Parathyroid adenoma (tissue), 2 donors: ENCODE results near the gene GDNF.

Source experiments
- H2AFZ ChIP-seq: fragments of 300-600 bp; sonication (generic); one replicate; pipeline ENCODE4 v1.7.0; 2017; ENCODE audit warnings: antibody characterized with exemption, mild to moderate bottlenecking
- H3K27ac ChIP-seq: fragments of 300-600 bp; sonication (generic); one replicate; pipeline ENCODE4 v1.7.0; 2017
- H3K27me3 ChIP-seq: fragments of 300-600 bp; sonication (generic); one replicate; pipeline ENCODE4 v1.7.0; 2017; ENCODE audit warnings: low read length; ENCODE audit not compliant: control insufficient read depth, insufficient read depth
- H3K36me3 ChIP-seq: fragments of 300-600 bp; sonication (generic); one replicate; pipeline ENCODE4 v1.7.0; 2017; ENCODE audit warnings: low read length; ENCODE audit not compliant: control insufficient read depth, insufficient read depth
- H3K4me1 ChIP-seq: fragments of 300-600 bp; sonication (generic); one replicate; pipeline ENCODE4 v1.7.0; 2017; ENCODE audit warnings: control low read depth
- H3K4me2 ChIP-seq: fragments of 300-600 bp; sonication (generic); one replicate; pipeline ENCODE4 v1.7.0; 2017; ENCODE audit warnings: low read length
- H3K4me3 ChIP-seq: fragments of 300-600 bp; sonication (generic); one replicate; pipeline ENCODE4 v1.7.0; 2017; ENCODE audit warnings: low read depth, low read length
- H3K79me2 ChIP-seq: fragments of 300-600 bp; sonication (generic); one replicate; pipeline ENCODE4 v1.7.0; 2017; ENCODE audit warnings: control low read depth
- H3K9ac ChIP-seq: fragments of 300-600 bp; sonication (generic); one replicate; pipeline ENCODE4 v1.7.0; 2017; ENCODE audit warnings: mild to moderate bottlenecking
- H3K9me3 ChIP-seq: fragments of 300-600 bp; sonication (generic); one replicate; pipeline ENCODE4 v1.7.0; 2017; ENCODE audit warnings: low read length; ENCODE audit not compliant: control insufficient read depth
- TF ChIP-seq, protein P1 (sequence below): fragments of 300-600 bp; sonication (generic); IDR thresholded peaks from one replicate; pipeline ENCODE4 v1.7.0; 2017; ENCODE audit warnings: antibody characterized with exemption, mild to moderate bottlenecking
- donor health status: primary hyperparathyroidism.

The GDNF gene

GRCh38 chr5:37831821-37832534 is 7.9 kb downstream of the GDNF start:
- TF ChIP-seq, protein P1, sequence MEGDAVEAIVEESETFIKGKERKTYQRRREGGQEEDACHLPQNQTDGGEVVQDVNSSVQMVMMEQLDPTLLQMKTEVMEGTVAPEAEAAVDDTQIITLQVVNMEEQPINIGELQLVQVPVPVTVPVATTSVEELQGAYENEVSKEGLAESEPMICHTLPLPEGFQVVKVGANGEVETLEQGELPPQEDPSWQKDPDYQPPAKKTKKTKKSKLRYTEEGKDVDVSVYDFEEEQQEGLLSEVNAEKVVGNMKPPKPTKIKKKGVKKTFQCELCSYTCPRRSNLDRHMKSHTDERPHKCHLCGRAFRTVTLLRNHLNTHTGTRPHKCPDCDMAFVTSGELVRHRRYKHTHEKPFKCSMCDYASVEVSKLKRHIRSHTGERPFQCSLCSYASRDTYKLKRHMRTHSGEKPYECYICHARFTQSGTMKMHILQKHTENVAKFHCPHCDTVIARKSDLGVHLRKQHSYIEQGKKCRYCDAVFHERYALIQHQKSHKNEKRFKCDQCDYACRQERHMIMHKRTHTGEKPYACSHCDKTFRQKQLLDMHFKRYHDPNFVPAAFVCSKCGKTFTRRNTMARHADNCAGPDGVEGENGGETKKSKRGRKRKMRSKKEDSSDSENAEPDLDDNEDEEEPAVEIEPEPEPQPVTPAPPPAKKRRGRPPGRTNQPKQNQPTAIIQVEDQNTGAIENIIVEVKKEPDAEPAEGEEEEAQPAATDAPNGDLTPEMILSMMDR: no peak
- Histone ChIP-seq H3K4me1 (no peaks in the 10 kb centered on the region), H3K79me2 (no peaks in the 10 kb centered on the region), H2AFZ (no peak overlapping the region), H3K27me3 (peaks cover 9% of the 10 kb centered on the region), H3K4me2 (no peak overlapping the region), H3K36me3 (no peaks in the 10 kb centered on the region), H3K9ac (no peak overlapping the region), H3K27ac (no peak overlapping the region), H3K9me3 (no peaks in the 10 kb centered on the region), H3K4me3 (no peak overlapping the region)

DNA sequence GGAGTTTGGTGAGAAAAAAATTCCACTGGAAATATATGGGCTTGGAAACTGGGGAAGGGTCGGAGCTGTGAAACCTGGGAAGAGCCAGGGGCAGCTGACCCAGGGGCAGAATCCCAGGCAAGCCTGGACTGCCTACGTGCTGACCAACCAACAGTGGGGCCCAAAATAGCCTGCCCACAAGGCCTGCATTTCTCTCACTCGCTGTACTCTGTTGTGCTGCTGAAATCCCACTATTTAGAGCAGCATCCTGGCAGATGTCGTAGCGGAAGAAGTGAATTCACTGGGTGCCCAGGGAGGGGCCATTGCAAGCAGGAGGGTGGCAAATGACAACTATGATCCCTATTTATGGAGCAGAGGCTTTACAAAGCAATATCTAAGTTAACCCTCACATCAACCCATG is 9.5 kb downstream of the GDNF start:
- TF ChIP-seq, protein P1: no peak
- Histone ChIP-seq H3K9me3 (no peaks in the 10 kb centered on the region), H2AFZ (no peak overlapping the region), H3K4me2 (no peak overlapping the region), H3K36me3 (no peaks in the 10 kb centered on the region), H3K9ac (no peak overlapping the region), H3K27ac (no peak overlapping the region), H3K79me2 (no peaks in the 10 kb centered on the region), H3K27me3 (peaks cover 5% of the 10 kb centered on the region), H3K4me3 (no peak overlapping the region), H3K4me1 (no peaks in the 10 kb centered on the region)

DNA sequence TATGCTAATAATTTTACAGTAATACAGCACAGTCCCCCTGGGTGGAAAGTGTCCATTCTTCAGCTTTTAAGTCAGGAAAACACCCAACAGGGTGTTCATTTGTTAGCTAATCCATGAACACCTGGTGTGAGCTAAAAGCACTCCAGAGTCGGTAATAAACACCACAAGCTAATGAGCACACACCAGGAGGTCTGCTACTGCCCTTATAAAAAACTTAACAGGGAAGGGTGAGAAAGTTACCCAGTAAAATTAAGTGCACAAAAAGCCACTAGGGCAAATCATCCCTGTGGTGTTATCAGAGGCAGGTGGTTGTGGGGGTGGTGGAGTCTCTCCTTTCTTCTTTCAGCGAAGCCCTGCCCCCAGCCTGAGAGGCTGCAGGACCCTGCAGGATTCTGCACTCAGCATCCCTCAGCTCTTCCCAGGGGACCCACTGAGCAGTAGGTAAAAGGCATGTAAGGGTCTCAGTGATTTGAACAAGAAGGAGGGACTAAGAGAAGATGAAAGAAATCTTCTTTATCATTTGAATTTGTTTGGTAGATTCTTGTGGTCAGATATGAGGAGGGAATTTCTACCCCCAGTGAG is 14.4 kb downstream of the GDNF start:
- no peak overlapping the region for H2AFZ ChIP-seq
- H3K27me3 ChIP-seq: no peaks in the 10 kb centered on the region
- no peak overlapping the region for H3K4me2 ChIP-seq
- H3K27ac ChIP-seq: no peak overlapping the region
- TF ChIP-seq, protein P1: no peak
- no peaks in the 10 kb centered on the region for H3K79me2 ChIP-seq
- no peaks in the 10 kb centered on the region for H3K9me3 ChIP-seq
- H3K9ac ChIP-seq: no peak overlapping the region
- H3K4me3 ChIP-seq: no peak overlapping the region
- H3K4me1 ChIP-seq: no peaks in the 10 kb centered on the region
- no peaks in the 10 kb centered on the region for H3K36me3 ChIP-seq

GRCh38 chr5:37823433-37824152 is 16.2 kb downstream of the GDNF start:
- Histone ChIP-seq H3K9me3 (no peaks in the 10 kb centered on the region), H3K4me3 (no peak overlapping the region), H3K9ac (no peak overlapping the region), H3K36me3 (no peaks in the 10 kb centered on the region), H3K27ac (no peak overlapping the region), H3K4me1 (no peaks in the 10 kb centered on the region), H2AFZ (no peak overlapping the region), H3K4me2 (no peak overlapping the region), H3K27me3 (no peaks in the 10 kb centered on the region), H3K79me2 (no peaks in the 10 kb centered on the region)
- TF ChIP-seq, protein P1: no peak
